DOHH2 (cell line): ENCODE data around the gene DDX51.

ENCODE experiments used
- H3F3A ChIP-seq: fragments of 200-600 bp; sonication (generic), shearing (Covaris generic); 2 replicates; pipeline ENCODE4 v1.6.0; 2016; ENCODE audit warnings: antibody characterized with exemption, mild to moderate bottlenecking; ENCODE audit not compliant: control insufficient read depth, insufficient read depth
- H3K27ac ChIP-seq: fragments of 200-600 bp; sonication (generic); 2 replicates; pipeline ENCODE4 v1.5.1; 2014; ENCODE audit warnings: low read depth, mild to moderate bottlenecking, low read length, moderate library complexity
- H3K27me3 ChIP-seq: fragments of 200-600 bp; sonication (generic); 2 replicates; pipeline ENCODE4 v1.6.1; 2014; ENCODE audit warnings: mild to moderate bottlenecking, low read length, mixed read lengths; ENCODE audit not compliant: control insufficient read depth
- H3K36me3 ChIP-seq: fragments of 200-600 bp; sonication (generic); 2 replicates; pipeline ENCODE4 v1.6.1; 2014; ENCODE audit warnings: mild to moderate bottlenecking, low read length, moderate library complexity, mixed read lengths; ENCODE audit not compliant: control insufficient read depth
- H3K4me1 ChIP-seq: fragments of 200-600 bp; sonication (generic); 2 replicates; pipeline ENCODE4 v1.6.1; 2014; ENCODE audit warnings: mild to moderate bottlenecking, low read length, mixed read lengths; ENCODE audit not compliant: control insufficient read depth
- H3K4me2 ChIP-seq: fragments of 200-600 bp; sonication (generic); 2 replicates; pipeline ENCODE4 v1.6.0; 2014; ENCODE audit warnings: mild to moderate bottlenecking, low read length, moderate library complexity
- H3K4me3 ChIP-seq: fragments of 200-600 bp; sonication (generic); 2 replicates; pipeline ENCODE4 v1.5.1; 2014; ENCODE audit warnings: mild to moderate bottlenecking, low read length, mixed read lengths
- H3K79me2 ChIP-seq: fragments of 200-600 bp; sonication (generic); 2 replicates; pipeline ENCODE4 v1.6.1; 2014; ENCODE audit warnings: mild to moderate bottlenecking, low read length, mixed read lengths; ENCODE audit not compliant: control insufficient read depth
- H3K9me2 ChIP-seq: fragments of 200-600 bp; sonication (generic); replicated peaks from 2 replicates; pipeline ENCODE4 v1.6.1; 2014; ENCODE audit warnings: mild to moderate bottlenecking, low read length, mixed read lengths; ENCODE audit not compliant: control insufficient read depth
- H3K9me3 ChIP-seq: fragments of 200-600 bp; sonication (generic); 2 replicates; pipeline ENCODE4 v1.6.1; 2014; ENCODE audit warnings: antibody characterized with exemption, low read length, mixed read lengths; ENCODE audit not compliant: control insufficient read depth, insufficient read depth
- H4K20me1 ChIP-seq: fragments of 200-600 bp; sonication (generic); 2 replicates; pipeline ENCODE4 v1.6.0; 2014; ENCODE audit warnings: low read depth, mild to moderate bottlenecking, antibody characterized with exemption, low read length, moderate library complexity; ENCODE audit not compliant: control insufficient read depth, insufficient read depth
- CTCF ChIP-seq: fragments of 200-600 bp; sonication (generic); IDR thresholded peaks from one replicate; pipeline ENCODE4 v1.5.1; 2014; ENCODE audit warnings: antibody characterized with exemption, mild to moderate bottlenecking, low read depth, low read length; ENCODE audit not compliant: poor library complexity, severe bottlenecking
- EZH2phosphoT487 ChIP-seq: fragments of 200-600 bp; sonication (generic); IDR thresholded peaks from 2 replicates; pipeline ENCODE4 v1.6.1; 2017; ENCODE audit warnings: borderline replicate concordance, mild to moderate bottlenecking, antibody characterized with exemption, low read length, moderate library complexity, mixed read lengths

The DDX51 gene

GRCh38 chr12:132168311-132169031 is 24.4 kb upstream of the DDX51 start:
- H3K36me3 ChIP-seq: no peaks in the 10 kb centered on the region

GRCh38 chr12:132167611-132168310 is 23.6 kb upstream of the DDX51 start:
- H3K9me2 ChIP-seq: no peaks in the 10 kb centered on the region
- no peak overlapping the region for H3K4me3 ChIP-seq
- no peaks in the 10 kb centered on the region; the same call in 1 of the 2 replicates for H3K27me3 ChIP-seq
- no peak overlapping the region for H3K4me2 ChIP-seq
- TF ChIP-seq CTCF: no peak
- TF ChIP-seq EZH2phosphoT487: no peak
- no peaks in the 10 kb centered on the region; the same call in 1 of the 2 replicates for H3F3A ChIP-seq
- H3K4me1 ChIP-seq: no peaks in the 10 kb centered on the region
- no peaks in the 10 kb centered on the region for H4K20me1 ChIP-seq
- H3K79me2 ChIP-seq: no peaks in the 10 kb centered on the region
- no peak overlapping the region for H3K27ac ChIP-seq
- peaks cover 9% of the 10 kb centered on the region; the same call in 1 of the 2 replicates for H3K9me3 ChIP-seq
- H3K36me3 ChIP-seq: no peaks in the 10 kb centered on the region

More at GRCh38 chr12:132168311-132169031, 24.4 kb upstream of the DDX51 start:
- TF ChIP-seq EZH2phosphoT487 (no peak), CTCF (no peak)
- Histone ChIP-seq H3K27ac (no peak overlapping the region), H3K9me2 (no peaks in the 10 kb centered on the region), H3F3A (no peaks in the 10 kb centered on the region; the same call in 1 of the 2 replicates), H4K20me1 (no peaks in the 10 kb centered on the region), H3K27me3 (no peaks in the 10 kb centered on the region; the same call in 1 of the 2 replicates), H3K9me3 (peaks cover 9% of the 10 kb centered on the region; the same call in 1 of the 2 replicates), H3K4me3 (no peak overlapping the region), H3K4me1 (no peaks in the 10 kb centered on the region), H3K4me2 (no peak overlapping the region), H3K79me2 (no peaks in the 10 kb centered on the region)

- peaks cover 9% of the 10 kb centered on the region; the same call in 1 of the 2 replicates for H3K9me3 ChIP-seq
- H3K27ac ChIP-seq: no peak overlapping the region
- H3K79me2 ChIP-seq: no peaks in the 10 kb centered on the region
- no peaks in the 10 kb centered on the region; the same call in 1 of the 2 replicates for H3F3A ChIP-seq
- no peaks in the 10 kb centered on the region for H3K27me3 ChIP-seq
- no peaks in the 10 kb centered on the region for H3K9me2 ChIP-seq
- TF ChIP-seq EZH2phosphoT487 (no peak), CTCF (no peak)
- no peak overlapping the region for H3K4me2 ChIP-seq
- no peaks in the 10 kb centered on the region for H3K36me3 ChIP-seq
- no peak overlapping the region for H3K4me3 ChIP-seq
- H3K4me1 ChIP-seq: no peaks in the 10 kb centered on the region
- H4K20me1 ChIP-seq: no peaks in the 10 kb centered on the region
Observed at GRCh38 chr12:132166801-132167591, 22.9 kb upstream of the DDX51 start.
